Measurements from ENCODE around the gene DPH1. TPM values are rescaled to one million over a fixed set of nuclear protein-coding genes. Genes with fewer than 3 reads are reported as not detected.
A peak's percentile ranks its signal among the peaks of the same experiment; 100 is the strongest.

Gene DPH1
- total RNA-seq, 1 donor from 2014 or later, result 43.0 TPM

DNA sequence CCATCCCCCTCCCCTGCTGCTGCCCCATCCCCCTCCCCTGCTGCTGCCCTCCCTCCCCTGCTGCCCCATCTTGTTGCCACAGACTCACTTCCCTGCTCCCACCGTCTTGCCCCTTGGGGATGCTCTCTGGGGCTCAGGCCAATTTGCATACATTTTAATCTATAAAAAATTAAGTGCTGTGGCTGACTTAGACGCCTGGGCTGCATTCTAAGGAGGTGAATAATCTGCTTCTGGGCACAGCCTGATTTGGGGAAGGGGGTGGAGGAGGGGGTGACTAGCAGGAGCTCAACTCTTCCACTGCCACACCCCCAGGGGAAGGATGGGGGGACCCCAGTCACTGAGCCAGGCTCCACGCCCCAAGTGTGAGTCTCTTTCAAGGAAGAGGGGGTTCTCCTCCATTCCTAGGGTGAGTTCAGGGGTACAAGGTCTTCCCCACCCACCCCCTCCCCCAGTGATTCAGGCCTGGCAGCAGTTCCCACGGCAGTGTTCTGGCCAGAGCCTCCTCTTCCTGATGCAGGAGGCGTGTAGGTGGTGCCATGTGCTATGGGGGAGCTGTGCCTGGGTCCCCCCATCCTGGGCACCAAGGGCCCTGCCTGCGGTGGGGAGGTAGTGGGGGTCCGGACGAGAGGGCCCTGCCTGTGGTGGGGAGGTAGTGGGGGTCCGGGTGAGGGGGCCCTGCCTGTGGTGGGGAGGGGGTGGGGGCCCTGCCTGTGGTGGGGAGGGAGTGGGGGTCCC is 5.0 kb downstream of the DPH1 start:
- Histone ChIP-seq H3K36me3 (peaks cover 0 to 25% of the 10 kb centered on the region in 2 donors), H3K27ac (no peak overlapping the region), H3K27me3 (no peaks in the 10 kb centered on the region), H3K4me3 (no peak overlapping the region), H3K4me1 (peaks cover 19% of the 10 kb centered on the region), H3K9me3 (no peaks in the 10 kb centered on the region)
- intact Hi-C loops (cut with DNase I), result no loop called here
- TF ChIP-seq, protein P1, sequence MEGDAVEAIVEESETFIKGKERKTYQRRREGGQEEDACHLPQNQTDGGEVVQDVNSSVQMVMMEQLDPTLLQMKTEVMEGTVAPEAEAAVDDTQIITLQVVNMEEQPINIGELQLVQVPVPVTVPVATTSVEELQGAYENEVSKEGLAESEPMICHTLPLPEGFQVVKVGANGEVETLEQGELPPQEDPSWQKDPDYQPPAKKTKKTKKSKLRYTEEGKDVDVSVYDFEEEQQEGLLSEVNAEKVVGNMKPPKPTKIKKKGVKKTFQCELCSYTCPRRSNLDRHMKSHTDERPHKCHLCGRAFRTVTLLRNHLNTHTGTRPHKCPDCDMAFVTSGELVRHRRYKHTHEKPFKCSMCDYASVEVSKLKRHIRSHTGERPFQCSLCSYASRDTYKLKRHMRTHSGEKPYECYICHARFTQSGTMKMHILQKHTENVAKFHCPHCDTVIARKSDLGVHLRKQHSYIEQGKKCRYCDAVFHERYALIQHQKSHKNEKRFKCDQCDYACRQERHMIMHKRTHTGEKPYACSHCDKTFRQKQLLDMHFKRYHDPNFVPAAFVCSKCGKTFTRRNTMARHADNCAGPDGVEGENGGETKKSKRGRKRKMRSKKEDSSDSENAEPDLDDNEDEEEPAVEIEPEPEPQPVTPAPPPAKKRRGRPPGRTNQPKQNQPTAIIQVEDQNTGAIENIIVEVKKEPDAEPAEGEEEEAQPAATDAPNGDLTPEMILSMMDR (IDR thresholded peaks at IDR 0.05), result no peak
- TF ChIP-seq POLR2AphosphoS5 (IDR thresholded peaks at IDR 0.05; ENCODE audit: insufficient read depth in 1 of 2, low read depth in 1 of 2) (no peak), POLR2A (IDR thresholded peaks at IDR 0.05) (no peak)
- no peak for DNase-seq (ENCODE audit: extremely low spot score in 2 of 2)

DNA sequence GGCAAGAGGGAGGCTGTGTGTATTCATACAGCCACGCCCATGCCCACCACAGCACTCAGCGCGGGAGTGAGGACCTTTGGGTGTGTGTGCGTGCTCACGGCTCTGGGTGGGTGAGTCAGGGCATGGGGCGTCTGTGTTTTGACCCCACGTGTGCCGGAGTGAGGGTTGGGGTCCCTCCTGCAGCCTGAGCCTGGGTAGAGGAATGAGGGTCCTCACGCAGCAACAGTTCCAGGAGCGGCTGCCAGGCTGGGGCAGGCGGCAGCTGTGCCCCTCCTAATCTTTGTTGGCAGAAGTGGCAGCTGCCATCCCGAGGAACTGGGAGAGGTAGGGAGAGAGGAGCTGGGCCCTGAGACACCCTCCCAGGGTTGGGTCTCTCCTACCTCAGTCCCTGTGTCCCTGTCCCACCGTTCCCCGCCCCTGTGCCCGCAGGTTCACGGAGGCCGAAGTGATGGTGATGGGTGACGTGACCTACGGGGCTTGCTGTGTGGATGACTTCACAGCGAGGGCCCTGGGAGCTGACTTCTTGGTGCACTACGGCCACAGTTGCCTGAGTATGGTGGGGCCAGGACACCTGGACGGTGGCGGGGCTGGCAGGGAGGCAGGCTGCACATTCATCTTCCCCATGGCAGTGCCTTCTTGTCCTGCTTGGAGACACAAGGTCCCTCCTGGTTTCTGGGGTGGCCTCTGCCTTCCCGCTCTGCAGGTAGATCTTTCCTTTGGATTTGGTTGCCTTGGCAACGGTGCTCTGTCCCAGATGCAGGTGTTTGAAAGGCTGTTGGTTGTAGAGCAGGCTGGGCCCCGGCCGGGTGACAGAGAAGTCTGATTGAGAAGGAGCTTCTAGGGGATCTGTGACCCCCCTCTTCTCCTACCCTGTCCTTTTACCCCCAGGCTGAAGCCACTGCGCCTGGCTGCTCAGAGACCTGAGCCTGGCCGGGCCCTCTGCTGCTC is 5.9 kb downstream of the DPH1 start:
- no peak for TF ChIP-seq POLR2A (IDR thresholded peaks at IDR 0.05)
- TF ChIP-seq, protein P1 (IDR thresholded peaks at IDR 0.05), result no peak
- Histone ChIP-seq H3K4me3 (no peak overlapping the region), H3K4me1 (peaks cover 16% of the 10 kb centered on the region), H3K9me3 (no peaks in the 10 kb centered on the region), H3K27me3 (no peaks in the 10 kb centered on the region), H3K36me3 (peaks cover 0 to 25% of the 10 kb centered on the region in 2 donors), H3K27ac (no peak overlapping the region)
- DNase-seq (ENCODE audit: extremely low spot score in 2 of 2), result no peak
- intact Hi-C loops (cut with DNase I), result no loop called here

DNA sequence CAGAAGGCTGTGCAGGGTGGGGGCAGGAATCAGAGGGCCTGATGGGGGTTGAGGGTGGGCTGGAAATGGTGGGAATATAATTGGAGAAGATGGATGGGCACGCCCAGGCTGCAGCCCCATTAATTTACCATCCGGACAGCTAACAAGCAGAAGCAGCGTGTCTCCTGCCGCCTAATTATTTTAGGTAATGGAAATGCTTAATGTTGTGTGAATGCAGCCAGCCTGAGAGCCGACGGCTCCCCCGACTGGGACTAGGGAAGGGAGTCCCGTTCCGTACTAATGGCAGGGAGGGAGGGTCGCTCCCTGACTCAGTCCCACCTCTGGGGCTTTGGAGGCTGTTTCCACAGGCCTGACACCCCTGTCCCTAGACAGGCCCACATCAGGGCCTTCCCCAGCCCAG is 7.2 kb downstream of the DPH1 start:
- TF ChIP-seq POLR2A (IDR thresholded peaks at IDR 0.05) (no peak), POLR2AphosphoS5 (IDR thresholded peaks at IDR 0.05; ENCODE audit: insufficient read depth in 1 of 2, low read depth in 1 of 2) (no peak)
- Histone ChIP-seq H3K27ac (no peak overlapping the region), H3K4me3 (no peak overlapping the region), H3K4me1 (peaks cover 10% of the 10 kb centered on the region), H3K9me3 (no peaks in the 10 kb centered on the region), H3K27me3 (no peaks in the 10 kb centered on the region), H3K36me3 (peaks cover 0 to 25% of the 10 kb centered on the region in 2 donors)
- DNase-seq (ENCODE audit: extremely low spot score in 2 of 2), result no peak
- intact Hi-C loops (cut with DNase I), result no loop called here

DNA sequence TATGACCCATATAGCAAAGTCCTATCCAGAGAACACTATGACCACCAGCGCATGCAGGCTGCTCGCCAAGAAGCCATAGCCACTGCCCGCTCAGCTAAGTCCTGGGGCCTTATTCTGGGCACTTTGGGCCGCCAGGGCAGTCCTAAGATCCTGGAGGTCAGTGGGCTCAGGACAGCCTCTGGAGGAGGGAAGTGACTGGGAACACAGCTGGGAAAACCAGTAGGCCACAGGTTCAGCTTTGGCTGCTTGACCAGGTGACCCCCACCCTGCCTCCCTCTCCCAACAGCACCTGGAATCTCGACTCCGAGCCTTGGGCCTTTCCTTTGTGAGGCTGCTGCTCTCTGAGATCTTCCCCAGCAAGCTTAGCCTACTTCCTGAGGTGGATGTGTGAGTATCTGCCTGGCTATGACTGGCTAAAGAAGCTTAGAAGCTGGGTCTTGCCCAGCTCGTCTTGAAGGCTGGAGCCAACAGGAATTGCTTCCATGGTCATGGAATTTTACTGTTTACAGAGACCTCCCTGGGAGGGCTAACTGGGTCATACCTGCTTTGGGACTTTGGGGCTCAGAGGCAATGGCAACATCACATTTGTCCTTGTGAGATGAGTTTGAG is 10.4 kb downstream of the DPH1 start:
- Histone ChIP-seq H3K36me3 (peaks cover 0 to 20% of the 10 kb centered on the region in 2 donors), H3K27ac (no peak overlapping the region), H3K27me3 (no peaks in the 10 kb centered on the region), H3K9me3 (no peaks in the 10 kb centered on the region), H3K4me3 (no peak overlapping the region), H3K4me1 (peaks cover 19% of the 10 kb centered on the region)
- DNase-seq (ENCODE audit: extremely low spot score in 2 of 2), result no peak
- intact Hi-C loops (cut with DNase I), result no loop called here
- no peak for TF ChIP-seq POLR2AphosphoS5 (IDR thresholded peaks at IDR 0.05; ENCODE audit: insufficient read depth in 1 of 2, low read depth in 1 of 2)
- TF ChIP-seq, protein P1 (IDR thresholded peaks at IDR 0.05), result no peak
- TF ChIP-seq POLR2A (IDR thresholded peaks at IDR 0.05), result no peak

DNA sequence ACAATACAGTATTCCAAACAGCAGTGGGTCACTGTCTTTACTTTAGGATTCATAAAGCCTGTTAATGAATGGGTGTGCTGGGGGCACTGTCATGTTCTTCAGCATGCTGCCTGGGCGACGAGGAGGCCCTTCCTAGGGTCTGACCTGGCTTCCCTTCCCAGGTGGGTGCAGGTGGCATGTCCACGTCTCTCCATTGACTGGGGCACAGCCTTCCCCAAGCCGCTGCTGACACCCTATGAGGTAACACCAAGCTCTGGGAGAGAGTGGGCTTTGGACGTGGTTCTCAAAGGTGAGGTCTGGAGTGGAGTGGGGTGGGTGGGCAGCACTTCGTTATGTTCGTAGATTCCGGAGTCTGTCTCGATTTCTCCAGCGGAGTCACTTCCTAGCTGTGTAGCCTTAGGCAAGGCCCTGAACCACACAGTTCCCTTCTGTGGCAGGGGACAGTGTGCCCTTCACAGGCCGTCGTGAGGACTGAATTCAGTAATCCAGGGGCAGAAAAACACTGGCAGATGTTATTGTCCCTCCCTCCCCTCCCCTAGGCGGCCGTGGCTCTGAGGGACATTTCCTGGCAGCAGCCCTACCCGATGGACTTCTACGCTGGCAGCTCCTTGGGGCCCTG is 11.1 kb downstream of the DPH1 start:
- TF ChIP-seq, protein P1 (IDR thresholded peaks at IDR 0.05), result no peak
- no peak for TF ChIP-seq POLR2AphosphoS5 (IDR thresholded peaks at IDR 0.05; ENCODE audit: insufficient read depth in 1 of 2, low read depth in 1 of 2)
- TF ChIP-seq POLR2A (IDR thresholded peaks at IDR 0.05), result no peak
- DNase-seq (ENCODE audit: extremely low spot score in 2 of 2), result no peak
- Histone ChIP-seq H3K9me3 (no peaks in the 10 kb centered on the region), H3K4me3 (peak overlapping the region; percentile 60 to 92), H3K36me3 (peaks cover 0 to 15% of the 10 kb centered on the region in 2 donors), H3K27ac (peak overlapping the region; percentile 83), H3K27me3 (no peaks in the 10 kb centered on the region), H3K4me1 (peaks cover 19% of the 10 kb centered on the region)
- intact Hi-C loops (cut with DNase I), result no loop called here

Measured in vagina (tissue), 2 donors.